Progenitor cell of endocrine pancreas (in vitro differentiated cells): ENCODE data around the gene ABCF3. TPM values are rescaled to one million over a fixed set of nuclear protein-coding genes. Genes with fewer than 3 reads are reported as not detected.
"Not testable (repeated sequence)": the region's sequence is repeated elsewhere in the genome, so short reads cannot be mapped to it uniquely, and the experiment has no call there.

Experiments used
- DNase-seq: peaks from one replicate; pipeline ENCODE4 v3.0.0; 2021; ENCODE audit warnings: low spot score; ENCODE audit not compliant: unreplicated experiment
- H3K27ac Mint-ChIP-seq: 2 replicates; pipeline ENCODE4 v1.8.0; 2021; ENCODE audit warnings: mild to moderate bottlenecking, moderate library complexity, mixed read lengths
- H3K27me3 Mint-ChIP-seq: 2 replicates; pipeline ENCODE4 v1.8.0; 2021; ENCODE audit warnings: mixed read lengths
- H3K36me3 Mint-ChIP-seq: 2 replicates; pipeline ENCODE4 v1.8.0; 2022; ENCODE audit warnings: mixed read lengths; ENCODE audit not compliant: insufficient read depth
- H3K4me1 Mint-ChIP-seq: 2 replicates; pipeline ENCODE4 v1.8.0; 2021; ENCODE audit warnings: low read depth, mixed read lengths
- H3K4me3 Mint-ChIP-seq: 2 replicates; pipeline ENCODE4 v1.8.0; 2021; ENCODE audit warnings: low read depth, mild to moderate bottlenecking, moderate library complexity, mixed read lengths
- H3K9me3 Mint-ChIP-seq: 2 replicates; pipeline ENCODE4 v1.8.0; 2021; ENCODE audit warnings: low read depth, mixed read lengths
- total RNA-seq: library from RNA; stranded (reverse); gene quantifications from 2 replicates; pipeline ENCODE4 v1.2.1, GENCODE V29; 2021
- TF ChIP-seq, protein P1 (sequence below): fragments of 200-600 bp; sonication (generic); IDR thresholded peaks from one replicate; pipeline ENCODE4 v1.5.0; 2021; ENCODE audit warnings: antibody characterized with exemption, mild to moderate bottlenecking; ENCODE audit not compliant: unreplicated experiment

The ABCF3 gene
- total RNA-seq, 1 donor from 2014 or later = 60.8 TPM

GRCh38 chr3:184155644-184156521 is 30.1 kb upstream of the ABCF3 start:
- H3K4me3 Mint-ChIP-seq = peak overlapping the region; percentile 96
- peak overlapping the region; percentile 97 for H3K27ac Mint-ChIP-seq
- H3K27me3 Mint-ChIP-seq = no peaks in the 10 kb centered on the region
- H3K9me3 Mint-ChIP-seq = no peaks in the 10 kb centered on the region
- DNase-seq = no peak
- H3K4me1 Mint-ChIP-seq = peaks cover 25% of the 10 kb centered on the region
- TF ChIP-seq, protein P1, sequence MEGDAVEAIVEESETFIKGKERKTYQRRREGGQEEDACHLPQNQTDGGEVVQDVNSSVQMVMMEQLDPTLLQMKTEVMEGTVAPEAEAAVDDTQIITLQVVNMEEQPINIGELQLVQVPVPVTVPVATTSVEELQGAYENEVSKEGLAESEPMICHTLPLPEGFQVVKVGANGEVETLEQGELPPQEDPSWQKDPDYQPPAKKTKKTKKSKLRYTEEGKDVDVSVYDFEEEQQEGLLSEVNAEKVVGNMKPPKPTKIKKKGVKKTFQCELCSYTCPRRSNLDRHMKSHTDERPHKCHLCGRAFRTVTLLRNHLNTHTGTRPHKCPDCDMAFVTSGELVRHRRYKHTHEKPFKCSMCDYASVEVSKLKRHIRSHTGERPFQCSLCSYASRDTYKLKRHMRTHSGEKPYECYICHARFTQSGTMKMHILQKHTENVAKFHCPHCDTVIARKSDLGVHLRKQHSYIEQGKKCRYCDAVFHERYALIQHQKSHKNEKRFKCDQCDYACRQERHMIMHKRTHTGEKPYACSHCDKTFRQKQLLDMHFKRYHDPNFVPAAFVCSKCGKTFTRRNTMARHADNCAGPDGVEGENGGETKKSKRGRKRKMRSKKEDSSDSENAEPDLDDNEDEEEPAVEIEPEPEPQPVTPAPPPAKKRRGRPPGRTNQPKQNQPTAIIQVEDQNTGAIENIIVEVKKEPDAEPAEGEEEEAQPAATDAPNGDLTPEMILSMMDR = no peak
- H3K36me3 Mint-ChIP-seq = no peaks in the 10 kb centered on the region

DNA sequence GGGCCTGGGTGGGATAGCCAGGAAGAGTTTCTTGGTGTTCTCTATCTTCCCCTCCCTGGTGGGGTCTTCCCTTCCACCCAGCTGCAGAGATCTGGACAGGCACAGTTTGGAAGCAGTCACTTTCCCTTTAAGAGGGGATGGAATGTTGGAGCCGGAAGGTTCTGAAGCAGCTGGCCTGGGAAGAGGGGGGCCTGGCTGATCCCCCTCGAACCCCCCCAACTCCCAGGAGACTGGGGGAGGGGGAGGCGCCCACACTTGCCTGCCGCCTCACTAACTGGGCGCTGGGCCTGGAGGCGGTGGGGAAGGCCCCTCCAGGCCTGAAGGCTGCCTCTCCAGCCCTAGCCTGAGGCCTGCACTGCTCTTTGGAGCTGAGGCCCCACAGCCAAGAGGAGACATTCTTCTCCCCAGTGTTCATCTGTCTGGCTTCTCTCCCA is 29.5 kb upstream of the ABCF3 start:
- peak overlapping the region; percentile 96 for H3K4me3 Mint-ChIP-seq
- no peaks in the 10 kb centered on the region for H3K36me3 Mint-ChIP-seq
- peak; percentile 28 for DNase-seq
- no peaks in the 10 kb centered on the region for H3K9me3 Mint-ChIP-seq
- H3K27ac Mint-ChIP-seq = peak overlapping the region; percentile 97
- no peaks in the 10 kb centered on the region for H3K27me3 Mint-ChIP-seq
- H3K4me1 Mint-ChIP-seq = peaks cover 28% of the 10 kb centered on the region
- TF ChIP-seq, protein P1 = no peak

- Mint-ChIP-seq H3K27me3 (no peaks in the 10 kb centered on the region), H3K4me3 (peak overlapping the region; percentile 96), H3K9me3 (no peaks in the 10 kb centered on the region), H3K36me3 (no peaks in the 10 kb centered on the region), H3K4me1 (peaks cover 29% of the 10 kb centered on the region), H3K27ac (peak overlapping the region; percentile 93)
- no peak for DNase-seq
- TF ChIP-seq, protein P1 = no peak
These were observed 28.8 kb upstream of the ABCF3 start for GRCh38 chr3:184157206-184157605.

DNA sequence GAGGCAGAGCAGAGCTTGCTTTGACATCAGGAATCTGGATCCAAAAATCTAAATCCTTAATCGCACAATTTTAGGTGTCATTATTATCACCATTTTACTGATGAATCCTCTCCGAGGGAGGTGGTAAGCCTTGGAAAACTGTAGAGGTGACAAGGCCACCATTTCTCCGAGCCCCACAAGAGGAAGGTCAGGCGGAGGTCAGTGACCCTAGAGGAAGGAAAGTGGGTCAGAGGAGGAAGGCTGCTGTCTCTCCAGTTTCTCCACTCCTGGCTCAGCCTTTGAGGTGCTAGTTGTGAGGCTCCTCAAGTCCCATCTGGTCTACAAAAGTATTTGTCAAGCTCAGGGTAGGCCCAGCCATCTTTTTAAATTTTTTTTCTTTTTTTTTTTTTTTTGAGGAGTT is 27.6 kb upstream of the ABCF3 start:
- Mint-ChIP-seq H3K36me3 (no peaks in the 10 kb centered on the region), H3K27ac (peak overlapping the region; percentile 69), H3K4me1 (peaks cover 29% of the 10 kb centered on the region), H3K27me3 (no peaks in the 10 kb centered on the region), H3K9me3 (no peaks in the 10 kb centered on the region), H3K4me3 (no peak overlapping the region)
- TF ChIP-seq, protein P1 = no peak
- no peak for DNase-seq

- H3K27me3 Mint-ChIP-seq = no peaks in the 10 kb centered on the region
- no peak for DNase-seq
- H3K36me3 Mint-ChIP-seq = peaks cover 6% of the 10 kb centered on the region
- no peak overlapping the region for H3K4me3 Mint-ChIP-seq
- H3K27ac Mint-ChIP-seq = peak overlapping the region; percentile 88
- TF ChIP-seq, protein P1 = no peak
- H3K4me1 Mint-ChIP-seq = peaks cover 26% of the 10 kb centered on the region
- H3K9me3 Mint-ChIP-seq = no peaks in the 10 kb centered on the region
These were observed 25.5 kb upstream of the ABCF3 start for GRCh38 chr3:184160456-184160855.

DNA sequence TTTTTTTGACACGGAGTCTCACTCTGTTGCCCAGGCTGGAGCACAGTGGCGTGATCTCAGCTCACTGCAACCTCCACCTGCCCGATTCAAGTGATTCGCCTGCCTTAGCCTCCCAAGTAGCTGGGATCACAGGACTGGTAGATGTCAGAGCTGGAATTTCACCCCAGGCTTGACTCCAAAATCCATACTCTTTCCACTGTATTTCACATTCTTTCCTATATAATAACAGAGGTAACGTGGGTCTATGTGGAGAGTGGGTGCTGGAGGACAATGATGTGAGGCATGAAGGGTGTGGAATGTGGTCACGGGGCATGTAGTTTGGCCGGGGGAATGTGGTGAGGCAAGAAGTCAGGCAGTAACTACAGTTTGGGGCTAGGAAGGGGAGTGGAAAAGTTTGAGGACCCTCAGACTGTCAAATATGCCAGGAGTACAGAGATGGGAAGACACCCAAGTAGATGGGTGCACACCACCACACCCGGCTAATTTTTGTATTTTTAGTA is 23.4 kb upstream of the ABCF3 start:
- H3K27me3 Mint-ChIP-seq, H3K36me3 Mint-ChIP-seq, H3K9me3 Mint-ChIP-seq, H3K4me3 Mint-ChIP-seq, H3K27ac Mint-ChIP-seq, DNase-seq: not testable (repeated sequence)
- peaks cover 18% of the 10 kb centered on the region for H3K4me1 Mint-ChIP-seq
